GM12891 (cell line): ENCODE results near the gene SCAF1.

Experiments
- DNase-seq: peaks from one replicate; pipeline ENCODE4 v3.0.0; 2011; ENCODE audit warnings: low spot score; ENCODE audit not compliant: insufficient read length
- FAIRE-seq: peaks from 2 replicates; lab custom pipeline; 2011; peaks lifted over from hg19 to GRCh38; lab: Jason Lieb, UNC
- PAX5 ChIP-seq: IDR thresholded peaks from 2 replicates; pipeline ENCODE4 v1.6.1; 2011; ENCODE audit warnings: low read length, moderate library complexity, mild to moderate bottlenecking; ENCODE audit not compliant: insufficient read depth, severe bottlenecking
- POLR2A ChIP-seq: IDR thresholded peaks from 2 replicates; pipeline ENCODE4 v1.6.1; 2011; ENCODE audit warnings: low read depth, low read length, control low read depth
- POLR2AphosphoS5 ChIP-seq: IDR thresholded peaks from 2 replicates; pipeline ENCODE4 v1.6.1; 2011; ENCODE audit warnings: low read depth, low read length, control low read depth
- POU2F2 ChIP-seq: IDR thresholded peaks from 2 replicates; pipeline ENCODE4 v1.6.1; 2011; ENCODE audit warnings: low read depth, mild to moderate bottlenecking, control low read depth, low read length, moderate library complexity
- SPI1 ChIP-seq: IDR thresholded peaks from 2 replicates; pipeline ENCODE4 v1.6.1; 2011; ENCODE audit warnings: low read depth, low read length, control low read depth
- TAF1 ChIP-seq: IDR thresholded peaks from 2 replicates; pipeline ENCODE4 v1.6.1; 2011; ENCODE audit warnings: low read depth, low read length, control low read depth

Gene SCAF1

GRCh38 chr19:49654581-49654980 lies 12.6 kb downstream of the SCAF1 start:
- TF ChIP-seq PAX5 (no peak), POLR2A (no peak), POU2F2 (no peak), POLR2AphosphoS5 (no peak), SPI1 (no peak), TAF1 (no peak)
- FAIRE-seq: no peak
- DNase-seq: no peak

GRCh38 chr19:49655570-49656455 lies 13.8 kb downstream of the SCAF1 start:
- DNase-seq: no peak
- no peak for FAIRE-seq
- TF ChIP-seq POLR2A: no peak

- TF ChIP-seq TAF1 (no peak), PAX5 (no peak), SPI1 (no peak), POU2F2 (no peak), POLR2AphosphoS5 (no peak), POLR2A (no peak)
- DNase-seq: no peak
- no peak for FAIRE-seq
Measured at GRCh38 chr19:49656456-49657109, 14.6 kb downstream of the SCAF1 start.

- no peak for DNase-seq
- TF ChIP-seq TAF1 (no peak), SPI1 (no peak), POLR2AphosphoS5 (no peak), POLR2A (no peak), POU2F2 (no peak), PAX5 (no peak)
- FAIRE-seq: no peak
Measured at GRCh38 chr19:49657493-49658138, 15.6 kb downstream of the SCAF1 start.

- DNase-seq: no peak
- FAIRE-seq: no peak
- TF ChIP-seq SPI1 (no peak), POLR2AphosphoS5 (no peak), POU2F2 (no peak), PAX5 (no peak), POLR2A (no peak), TAF1 (no peak)
Measured at GRCh38 chr19:49658139-49658517, 16.1 kb downstream of the SCAF1 start.

- no peak for FAIRE-seq
Measured at GRCh38 chr19:49658566-49659442, 16.8 kb downstream of the SCAF1 start.

GRCh38 chr19:49660338-49660961 lies 18.4 kb downstream of the SCAF1 start:
- TF ChIP-seq POLR2A: no peak
- TF ChIP-seq TAF1: no peak
- no peak for TF ChIP-seq POLR2AphosphoS5
- FAIRE-seq (no peak), DNase-seq (no peak)

More at GRCh38 chr19:49658566-49659442, 16.8 kb downstream of the SCAF1 start:
- TF ChIP-seq SPI1 (no peak), POLR2AphosphoS5 (no peak), POU2F2 (no peak), POLR2A (no peak), PAX5 (no peak), TAF1 (no peak)
- DNase-seq: no peak

- TF ChIP-seq SPI1 (no peak), POU2F2 (no peak), PAX5 (no peak), POLR2AphosphoS5 (no peak), POLR2A (no peak), TAF1 (no peak)
- FAIRE-seq (no peak), DNase-seq (no peak)
Measured at GRCh38 chr19:49662011-49662410, 20.0 kb downstream of the SCAF1 start.
